Effector memory CD8-positive, alpha-beta T cell (primary cell): Measurements from ENCODE around the gene CFAP221.
A peak's percentile ranks its signal among the peaks of the same experiment; 100 is the strongest.

ENCODE experiments used
- ATAC-seq: fragments of 150-1000 bp; cut with Tn5 transposase; replicated peaks from 2 replicates; pipeline ENCODE4 v1.10.0; 2021; ENCODE audit warnings: mild to moderate bottlenecking, moderate library complexity
- DNase-seq, 3 experiments: peaks; one replicate each; pipeline ENCODE4 v3.0.0; 2021
- H3K27ac Mint-ChIP-seq, 2 donors: one replicate each; pipeline ENCODE4 v1.8.0; 2022; ENCODE audit warnings: mild to moderate bottlenecking in 2 of 2, mixed read lengths in 2 of 2, moderate library complexity in 2 of 2
- H3K27me3 Mint-ChIP-seq, 2 donors: one replicate each; pipeline ENCODE4 v1.8.0; 2022; ENCODE audit warnings: mixed read lengths in 2 of 2
- H3K36me3 Mint-ChIP-seq: one replicate; pipeline ENCODE4 v1.8.0; 2022; ENCODE audit warnings: mild to moderate bottlenecking, moderate library complexity, mixed read lengths; ENCODE audit not compliant: insufficient read depth
- H3K4me1 Mint-ChIP-seq, 2 donors: one replicate each; pipeline ENCODE4 v1.8.0; 2022; ENCODE audit warnings: low read depth in 2 of 2, mixed read lengths in 2 of 2
- H3K4me3 Mint-ChIP-seq, 2 donors: one replicate each; pipeline ENCODE4 v1.8.0; 2022; ENCODE audit warnings: mild to moderate bottlenecking in 2 of 2, mixed read lengths in 2 of 2, moderate library complexity in 2 of 2
- H3K9me3 Mint-ChIP-seq, 2 donors: one replicate each; pipeline ENCODE4 v1.8.0; 2022; ENCODE audit warnings: mixed read lengths in 2 of 2

Gene CFAP221

GRCh38 chr2:119646149-119646548 lies 101.9 kb downstream of the CFAP221 start:
- H3K4me1 Mint-ChIP-seq: peaks cover 0 to 3% of the 10 kb centered on the region in 2 donors

GRCh38 chr2:119647440-119648169 lies 103.4 kb downstream of the CFAP221 start:
- Mint-ChIP-seq H3K4me3 (no peak overlapping the region), H3K4me1 (no peaks in the 10 kb centered on the region), H3K36me3 (no peaks in the 10 kb centered on the region), H3K27ac (no peak overlapping the region), H3K27me3 (peaks cover 50 to 55% of the 10 kb centered on the region in 2 donors), H3K9me3 (no peaks in the 10 kb centered on the region)
- DNase-seq (no peak), ATAC-seq (no peak)

More at GRCh38 chr2:119646149-119646548, 101.9 kb downstream of the CFAP221 start:
- Mint-ChIP-seq H3K9me3 (no peaks in the 10 kb centered on the region), H3K27ac (no peak overlapping the region), H3K36me3 (no peaks in the 10 kb centered on the region), H3K4me3 (no peak overlapping the region), H3K27me3 (peaks cover 48 to 54% of the 10 kb centered on the region in 2 donors)
- ATAC-seq (no peak), DNase-seq (no peak)

DNA sequence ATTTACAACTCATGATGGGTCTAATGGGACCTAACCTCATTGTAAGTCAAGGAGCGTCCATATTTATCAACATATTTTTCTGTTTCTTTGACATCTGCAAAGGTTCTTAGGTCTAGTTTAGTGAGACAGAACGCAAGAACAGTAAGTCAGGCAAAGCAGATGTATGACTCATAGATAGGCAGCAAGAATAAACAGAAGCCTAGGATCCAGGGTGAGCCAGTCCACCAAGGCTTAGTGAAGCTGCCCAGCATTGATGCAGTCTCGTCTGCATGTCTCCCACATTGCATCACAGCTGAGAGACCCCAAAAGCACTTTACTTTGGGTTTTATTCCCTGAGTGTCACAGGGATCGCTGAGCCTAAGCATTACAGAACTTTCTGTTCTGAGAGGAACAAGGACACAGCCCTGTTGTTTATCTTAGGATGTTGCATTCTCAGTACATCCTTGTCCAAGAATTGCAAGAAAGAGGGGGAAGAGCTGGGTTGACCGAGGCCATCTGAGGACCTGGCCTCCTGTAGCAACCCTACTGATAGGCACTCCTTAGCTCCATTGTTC lies 105.2 kb downstream of the CFAP221 start:
- Mint-ChIP-seq H3K27ac (no peak overlapping the region), H3K27me3 (peaks cover 51 to 55% of the 10 kb centered on the region in 2 donors), H3K36me3 (peaks cover 4% of the 10 kb centered on the region), H3K4me1 (no peaks in the 10 kb centered on the region), H3K4me3 (no peak overlapping the region), H3K9me3 (no peaks in the 10 kb centered on the region)
- no peak for ATAC-seq
- DNase-seq: no peak

- no peak for DNase-seq
- Mint-ChIP-seq H3K9me3 (no peaks in the 10 kb centered on the region), H3K36me3 (peaks cover 4% of the 10 kb centered on the region), H3K4me3 (no peak overlapping the region), H3K4me1 (no peaks in the 10 kb centered on the region), H3K27ac (no peak overlapping the region), H3K27me3 (peaks cover 58 to 61% of the 10 kb centered on the region in 2 donors)
- no peak for ATAC-seq
These were observed 106.0 kb downstream of the CFAP221 start for GRCh38 chr2:119650206-119650605.

DNA sequence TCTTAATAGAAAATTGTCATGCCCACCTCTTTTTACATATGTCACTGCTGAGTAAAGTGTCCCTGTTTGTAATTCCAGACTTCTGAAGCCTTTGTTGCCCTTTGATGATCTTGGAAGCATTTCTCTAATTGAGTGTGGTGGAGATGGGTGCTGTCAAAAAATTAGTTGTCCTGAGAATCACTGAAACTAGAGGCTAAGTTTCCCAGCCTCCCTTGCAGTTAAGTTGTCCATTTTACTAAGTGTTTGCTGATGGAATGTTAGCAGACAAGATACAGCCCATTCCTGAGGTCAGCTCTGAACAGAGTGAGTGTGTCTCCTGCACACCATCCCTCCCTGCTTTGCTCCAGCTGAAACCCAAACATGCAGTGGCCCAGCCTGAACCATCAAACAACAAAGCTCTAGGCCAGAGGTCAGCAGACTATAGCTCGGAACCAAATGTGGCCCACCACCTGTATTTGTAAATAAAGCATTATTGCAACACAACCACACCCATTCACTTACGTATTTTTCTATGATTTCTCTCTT lies 106.7 kb downstream of the CFAP221 start:
- peaks cover 60 to 61% of the 10 kb centered on the region in 2 donors for H3K27me3 Mint-ChIP-seq
- peaks cover 0 to 2% of the 10 kb centered on the region in 2 donors for H3K4me1 Mint-ChIP-seq
- peaks cover 4% of the 10 kb centered on the region for H3K36me3 Mint-ChIP-seq
- DNase-seq (no peak), ATAC-seq (no peak)
- H3K4me3 Mint-ChIP-seq: no peak overlapping the region
- no peaks in the 10 kb centered on the region for H3K9me3 Mint-ChIP-seq
- H3K27ac Mint-ChIP-seq: no peak overlapping the region

- DNase-seq: no peak
These were observed 113.4 kb downstream of the CFAP221 start for GRCh38 chr2:119657466-119658145.

GRCh38 chr2:119659601-119660342 lies 115.5 kb downstream of the CFAP221 start:
- Mint-ChIP-seq H3K9me3 (no peaks in the 10 kb centered on the region), H3K36me3 (no peaks in the 10 kb centered on the region), H3K4me3 (no peak overlapping the region), H3K27me3 (peaks cover 23 to 49% of the 10 kb centered on the region in 2 donors), H3K27ac (no peak overlapping the region), H3K4me1 (peaks cover 4 to 13% of the 10 kb centered on the region in 2 donors)
- DNase-seq: peak; percentile 14 to 23 (median 22)
- peak; percentile 42 for ATAC-seq

More at GRCh38 chr2:119657466-119658145, 113.4 kb downstream of the CFAP221 start:
- Mint-ChIP-seq H3K27ac (no peak overlapping the region), H3K4me1 (peaks cover 0 to 7% of the 10 kb centered on the region in 2 donors), H3K27me3 (peaks cover 18 to 39% of the 10 kb centered on the region in 2 donors), H3K4me3 (no peak overlapping the region), H3K36me3 (peaks cover 4% of the 10 kb centered on the region), H3K9me3 (no peaks in the 10 kb centered on the region)
- no peak for ATAC-seq

- no peak overlapping the region for H3K4me3 Mint-ChIP-seq
These were observed 116.1 kb downstream of the CFAP221 start for GRCh38 chr2:119660343-119660658.

GRCh38 chr2:119662297-119662696 lies 118.0 kb downstream of the CFAP221 start:
- ATAC-seq (no peak), DNase-seq (no peak)
- Mint-ChIP-seq H3K4me1 (peaks cover 4 to 11% of the 10 kb centered on the region in 2 donors), H3K27ac (no peak overlapping the region), H3K4me3 (no peak overlapping the region), H3K36me3 (no peaks in the 10 kb centered on the region), H3K27me3 (peaks cover 22 to 37% of the 10 kb centered on the region in 2 donors), H3K9me3 (no peaks in the 10 kb centered on the region)

More at GRCh38 chr2:119660343-119660658, 116.1 kb downstream of the CFAP221 start:
- DNase-seq (no peak), ATAC-seq (no peak)
- Mint-ChIP-seq H3K27ac (no peak overlapping the region), H3K27me3 (peaks cover 24 to 49% of the 10 kb centered on the region in 2 donors), H3K9me3 (no peaks in the 10 kb centered on the region), H3K36me3 (no peaks in the 10 kb centered on the region), H3K4me1 (peaks cover 4 to 13% of the 10 kb centered on the region in 2 donors)

DNA sequence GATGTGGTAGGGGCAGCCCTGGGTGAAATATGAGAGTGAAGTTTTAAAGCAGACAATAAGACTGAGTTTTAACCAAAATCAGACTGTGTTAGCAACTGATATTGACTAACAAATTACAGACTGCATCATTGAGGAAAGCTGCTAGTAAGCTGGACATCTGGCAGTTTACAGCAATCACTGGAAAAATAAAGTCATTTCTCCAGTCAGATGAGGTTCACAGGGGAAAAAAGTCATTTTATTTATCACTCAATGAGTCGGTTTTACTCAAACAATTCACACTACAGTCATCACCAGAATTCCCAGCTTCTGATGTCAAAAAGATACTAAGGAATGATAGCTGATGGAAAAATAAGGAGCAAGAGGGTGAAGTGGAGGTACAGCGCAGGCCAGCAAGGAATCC lies 124.3 kb downstream of the CFAP221 start:
- Mint-ChIP-seq H3K4me1 (peaks cover 1 to 2% of the 10 kb centered on the region in 2 donors), H3K4me3 (no peak overlapping the region), H3K9me3 (no peaks in the 10 kb centered on the region), H3K36me3 (no peaks in the 10 kb centered on the region), H3K27me3 (peaks cover 10 to 18% of the 10 kb centered on the region in 2 donors), H3K27ac (no peak overlapping the region)
- DNase-seq (no peak), ATAC-seq (no peak)

DNA sequence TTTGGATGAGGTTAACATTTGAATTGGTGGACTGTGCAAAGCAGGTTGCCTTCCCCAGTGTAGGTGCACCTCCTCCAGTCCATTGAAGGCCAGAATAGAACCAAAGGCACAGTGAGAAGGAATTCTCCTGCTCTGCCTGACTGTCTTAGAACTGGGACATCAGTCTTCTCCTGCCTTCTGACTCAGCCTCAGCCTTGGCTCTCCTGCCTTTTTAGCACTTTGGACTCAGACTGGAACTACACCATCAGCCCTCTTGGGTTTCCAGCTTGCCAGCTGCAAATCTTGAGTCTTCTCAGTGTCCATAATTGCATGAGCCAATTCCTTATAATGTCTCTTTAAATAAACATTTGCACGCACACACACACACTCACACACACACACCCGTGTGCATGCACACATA lies 126.8 kb downstream of the CFAP221 start:
- H3K36me3 Mint-ChIP-seq: no peaks in the 10 kb centered on the region
- no peaks in the 10 kb centered on the region for H3K27me3 Mint-ChIP-seq
- H3K4me1 Mint-ChIP-seq: no peaks in the 10 kb centered on the region
- no peaks in the 10 kb centered on the region for H3K9me3 Mint-ChIP-seq
- no peak for ATAC-seq
- H3K27ac Mint-ChIP-seq: no peak overlapping the region
- H3K4me3 Mint-ChIP-seq: no peak overlapping the region
- no peak for DNase-seq

DNA sequence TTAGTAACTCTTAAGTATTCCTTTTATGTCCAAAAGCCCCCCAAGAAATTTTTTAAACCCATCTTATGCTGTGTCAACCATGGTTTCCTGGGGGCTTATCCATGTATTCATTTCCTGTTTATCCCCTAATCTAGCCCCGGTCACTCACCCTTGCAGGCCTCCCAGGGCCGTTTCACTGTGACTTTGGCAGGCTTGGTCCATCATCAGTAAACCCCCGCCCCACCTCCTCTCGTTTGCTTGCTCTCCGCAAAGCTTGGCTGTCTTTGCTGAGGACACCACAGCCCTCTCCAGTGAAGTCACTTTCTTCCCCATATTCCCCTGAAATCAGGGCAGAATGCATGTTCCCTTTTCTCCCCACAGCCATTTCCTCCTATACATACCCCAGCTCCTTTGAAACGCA lies 127.5 kb downstream of the CFAP221 start:
- no peak for ATAC-seq
- H3K36me3 Mint-ChIP-seq: no peaks in the 10 kb centered on the region
- no peak overlapping the region for H3K4me3 Mint-ChIP-seq
- no peaks in the 10 kb centered on the region for H3K27me3 Mint-ChIP-seq
- no peak overlapping the region for H3K27ac Mint-ChIP-seq
- H3K9me3 Mint-ChIP-seq: no peaks in the 10 kb centered on the region
- DNase-seq: no peak
- H3K4me1 Mint-ChIP-seq: no peaks in the 10 kb centered on the region

DNA sequence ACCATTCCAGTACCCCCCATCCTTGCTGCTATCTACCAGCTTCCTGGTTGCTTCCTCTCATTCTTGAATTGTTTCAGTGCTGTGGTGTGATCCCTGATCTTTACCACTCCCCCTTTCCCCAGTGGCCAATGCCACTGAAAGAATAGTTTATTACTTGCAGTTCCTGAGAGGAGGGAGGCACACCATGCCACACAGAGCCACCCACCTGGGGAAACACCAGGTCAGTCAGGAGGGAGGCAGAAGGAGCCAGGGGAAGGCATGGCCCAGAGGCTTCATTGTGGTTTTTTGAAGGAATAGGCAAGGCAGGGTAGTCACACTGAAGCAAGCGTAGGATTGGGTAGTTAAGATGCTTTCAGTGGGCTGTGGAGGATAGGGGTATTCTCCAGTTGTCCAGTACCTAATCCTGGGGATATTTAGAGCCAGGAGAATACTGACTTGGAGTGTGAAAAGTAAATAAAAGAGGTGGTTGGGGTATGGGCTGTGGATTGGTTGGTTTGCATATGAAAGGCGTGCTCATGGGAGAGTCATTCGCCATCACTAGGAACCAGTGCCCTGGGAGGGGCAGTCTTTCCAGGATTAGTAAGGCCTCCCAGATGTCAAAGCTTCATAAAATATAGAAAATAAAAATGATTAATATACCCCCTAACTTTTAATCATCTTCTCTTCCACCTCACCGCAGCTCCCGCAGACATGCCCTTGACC lies 128.1 kb downstream of the CFAP221 start:
- ATAC-seq: no peak
- Mint-ChIP-seq H3K27ac (no peak overlapping the region), H3K27me3 (no peaks in the 10 kb centered on the region)

More for the DNA sequence above, 128.1 kb downstream of the CFAP221 start:
- H3K4me3 Mint-ChIP-seq: no peak overlapping the region
- H3K4me1 Mint-ChIP-seq: no peaks in the 10 kb centered on the region
- DNase-seq: no peak
- H3K9me3 Mint-ChIP-seq: no peaks in the 10 kb centered on the region
- no peaks in the 10 kb centered on the region for H3K36me3 Mint-ChIP-seq
